LNCaP clone FGC (cell line): ENCODE measurements around the gene TPX2.
"Not testable (repeated sequence)": the region's sequence is repeated elsewhere in the genome, so short reads cannot be mapped to it uniquely, and the experiment has no call there.

Experiments used
- DNase-seq: peaks from one replicate; pipeline ENCODE4 v3.0.0-alpha.2; 2011; ENCODE audit warnings: low read depth
- H3K4me3 ChIP-seq: 2 replicates; pipeline ENCODE4 v1.5.1; 2011; ENCODE audit warnings: mild to moderate bottlenecking, low read depth, low read length, control low read depth
- TF ChIP-seq, protein P1 (sequence below): IDR thresholded peaks from 2 replicates; pipeline ENCODE4 v1.5.1; 2012; ENCODE audit warnings: mild to moderate bottlenecking; ENCODE audit not compliant: control insufficient read depth, insufficient read depth; ENCODE audit errors: extremely low read depth

The TPX2 gene

DNA sequence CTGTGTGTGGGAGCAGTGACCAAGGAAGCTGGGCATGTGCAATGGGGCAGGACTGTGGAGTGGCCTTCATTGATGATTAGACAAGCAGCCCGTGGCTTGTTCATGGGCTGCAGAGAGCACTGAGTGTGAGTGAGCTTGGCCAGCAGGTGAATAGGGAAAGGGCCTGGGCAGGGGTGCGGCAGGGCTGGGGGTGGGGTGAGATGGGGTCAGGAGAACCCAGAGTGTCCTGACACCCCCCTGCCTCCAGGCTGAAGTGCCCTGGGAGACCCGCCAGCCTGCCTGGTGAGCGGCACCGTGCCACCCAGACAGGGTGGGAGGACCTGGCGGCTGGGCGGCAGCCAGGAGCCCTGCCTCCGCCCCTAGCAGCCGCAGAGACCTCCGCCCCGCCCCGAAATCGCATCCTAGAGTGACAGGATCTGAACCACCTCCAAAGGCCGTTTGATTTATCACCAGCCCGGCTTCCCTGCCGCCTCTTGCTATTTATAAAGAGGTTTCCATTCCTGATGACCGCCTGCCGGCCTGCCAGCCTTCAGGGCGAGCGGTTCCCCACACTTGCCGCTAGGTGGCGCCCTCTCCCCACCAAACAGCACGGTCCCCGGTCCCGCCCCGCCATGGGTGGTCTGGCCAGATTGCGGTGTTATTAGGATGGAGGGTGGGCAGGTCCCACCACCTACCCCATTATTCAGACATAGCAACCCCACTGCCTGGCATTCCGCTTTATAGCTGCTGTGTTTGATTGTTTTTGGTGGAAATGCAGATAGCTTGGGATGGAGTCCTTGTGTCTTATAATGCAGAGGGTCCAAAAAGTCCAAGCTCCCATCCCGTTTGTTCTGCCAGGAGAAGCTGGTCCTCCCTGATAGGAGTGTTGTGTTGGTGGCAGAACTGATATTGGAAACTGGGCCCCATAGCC lies 83.6 kb downstream of the TPX2 start:
- no peak overlapping the region for H3K4me3 ChIP-seq
- DNase-seq = no peak
- TF ChIP-seq, protein P1, sequence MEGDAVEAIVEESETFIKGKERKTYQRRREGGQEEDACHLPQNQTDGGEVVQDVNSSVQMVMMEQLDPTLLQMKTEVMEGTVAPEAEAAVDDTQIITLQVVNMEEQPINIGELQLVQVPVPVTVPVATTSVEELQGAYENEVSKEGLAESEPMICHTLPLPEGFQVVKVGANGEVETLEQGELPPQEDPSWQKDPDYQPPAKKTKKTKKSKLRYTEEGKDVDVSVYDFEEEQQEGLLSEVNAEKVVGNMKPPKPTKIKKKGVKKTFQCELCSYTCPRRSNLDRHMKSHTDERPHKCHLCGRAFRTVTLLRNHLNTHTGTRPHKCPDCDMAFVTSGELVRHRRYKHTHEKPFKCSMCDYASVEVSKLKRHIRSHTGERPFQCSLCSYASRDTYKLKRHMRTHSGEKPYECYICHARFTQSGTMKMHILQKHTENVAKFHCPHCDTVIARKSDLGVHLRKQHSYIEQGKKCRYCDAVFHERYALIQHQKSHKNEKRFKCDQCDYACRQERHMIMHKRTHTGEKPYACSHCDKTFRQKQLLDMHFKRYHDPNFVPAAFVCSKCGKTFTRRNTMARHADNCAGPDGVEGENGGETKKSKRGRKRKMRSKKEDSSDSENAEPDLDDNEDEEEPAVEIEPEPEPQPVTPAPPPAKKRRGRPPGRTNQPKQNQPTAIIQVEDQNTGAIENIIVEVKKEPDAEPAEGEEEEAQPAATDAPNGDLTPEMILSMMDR = peak; percentile 99

- DNase-seq = no peak
- TF ChIP-seq, protein P1 = no peak
- H3K4me3 ChIP-seq = no peak overlapping the region
Observed at GRCh38 chr20:31823360-31824124, 84.5 kb downstream of the TPX2 start.

GRCh38 chr20:31824125-31824485 lies 85.0 kb downstream of the TPX2 start:
- TF ChIP-seq, protein P1 = no peak
- no peak for DNase-seq

DNA sequence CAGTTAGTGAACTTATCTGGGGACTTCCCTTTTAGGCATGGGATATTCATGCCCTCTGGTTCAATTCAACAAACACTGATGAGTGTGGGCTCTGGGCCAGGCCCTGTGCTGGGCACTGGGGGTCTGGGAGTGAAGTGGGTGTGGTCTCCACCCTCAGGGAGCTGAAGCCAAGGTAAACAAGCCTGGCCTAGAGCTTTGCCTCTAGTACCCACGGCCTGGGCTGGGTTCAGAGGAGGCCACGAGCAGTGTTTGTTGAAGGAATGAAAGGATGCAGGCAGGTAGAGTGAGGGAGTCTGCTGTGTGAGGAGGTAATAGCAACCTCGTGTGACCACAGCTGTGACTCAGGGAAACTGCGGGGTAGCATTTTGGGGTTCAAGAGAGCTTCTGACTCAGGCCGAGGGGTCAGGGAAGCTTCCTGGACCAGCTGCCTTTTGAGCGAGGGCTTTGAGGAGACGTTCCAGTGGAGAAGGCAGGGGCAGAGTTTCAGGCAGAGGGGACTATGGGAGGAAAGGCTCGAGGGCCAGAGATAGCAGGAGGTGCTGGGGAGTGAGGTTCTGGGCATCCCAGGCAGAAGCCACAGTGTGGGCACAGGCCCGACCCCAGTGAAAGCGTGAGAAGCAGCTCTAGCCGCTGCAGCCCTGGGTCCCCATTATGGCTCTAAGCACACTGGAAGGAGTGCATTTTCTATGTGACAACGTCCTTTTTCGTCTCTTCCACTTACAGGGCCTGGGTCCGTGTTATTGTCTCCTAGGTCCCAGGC lies 85.6 kb downstream of the TPX2 start:
- H3K4me3 ChIP-seq = no peak overlapping the region
- DNase-seq = no peak
- TF ChIP-seq, protein P1 = no peak

More at GRCh38 chr20:31824125-31824485, 85.0 kb downstream of the TPX2 start:
- no peak overlapping the region for H3K4me3 ChIP-seq

DNA sequence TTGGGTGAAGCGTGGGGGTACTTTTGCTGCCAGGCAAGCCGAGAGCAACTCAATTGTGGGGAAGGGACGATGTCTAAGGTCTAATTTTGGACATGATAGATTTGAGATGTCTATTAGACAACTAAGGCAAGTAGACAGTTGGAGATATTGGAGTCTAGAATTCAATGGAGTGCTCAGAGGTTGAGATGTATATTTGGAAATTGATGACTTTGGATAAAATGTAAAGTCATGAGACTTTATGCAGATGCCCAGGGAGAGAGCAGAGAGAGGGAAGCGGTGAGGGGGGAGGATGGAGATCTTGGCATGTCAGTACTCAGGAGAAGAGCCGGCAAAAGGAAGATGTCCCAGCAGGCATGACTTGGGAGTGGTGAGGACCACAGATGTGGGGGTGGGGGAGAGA lies 87.0 kb downstream of the TPX2 start:
- H3K4me3 ChIP-seq = no peak overlapping the region

DNA sequence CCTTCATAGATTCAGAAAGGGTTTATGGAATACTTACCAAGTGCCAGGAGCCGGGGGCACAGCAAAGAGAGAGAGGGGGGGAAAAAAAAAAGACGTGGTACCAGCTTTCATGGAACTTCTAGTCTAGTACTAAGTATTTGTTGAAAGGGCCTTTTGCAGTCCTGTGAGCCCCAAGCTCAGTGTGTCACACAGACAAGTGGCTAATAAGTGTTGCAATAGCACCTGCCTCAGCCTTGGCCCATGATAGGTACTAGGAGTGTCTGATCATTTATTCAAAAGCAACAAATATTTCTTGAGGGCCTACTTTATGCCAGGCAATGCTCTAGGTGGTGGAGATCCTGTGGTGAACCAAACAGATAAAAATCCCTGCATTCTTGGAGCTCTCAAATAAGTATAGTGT lies 88.0 kb downstream of the TPX2 start:
- DNase-seq = no peak
- no peak overlapping the region for H3K4me3 ChIP-seq
- TF ChIP-seq, protein P1 = no peak

More for the DNA sequence above, 87.0 kb downstream of the TPX2 start:
- DNase-seq = no peak
- TF ChIP-seq, protein P1 = no peak

- H3K4me3 ChIP-seq, DNase-seq: not testable (repeated sequence)
Observed at GRCh38 chr20:31828016-31828415, 88.9 kb downstream of the TPX2 start.
